ENCODE results near the gene CXCL13. TPM values are rescaled to one million over a fixed set of nuclear protein-coding genes. Genes with fewer than 3 reads are reported as not detected.
"Not testable (repeated sequence)": the region's sequence is repeated elsewhere in the genome, so short reads cannot be mapped to it uniquely, and the experiment has no call there.

CXCL13 gene
- total RNA-seq, 3 donors from 2014 or later: 0.34 to 0.58 TPM; not detected in 1

DNA sequence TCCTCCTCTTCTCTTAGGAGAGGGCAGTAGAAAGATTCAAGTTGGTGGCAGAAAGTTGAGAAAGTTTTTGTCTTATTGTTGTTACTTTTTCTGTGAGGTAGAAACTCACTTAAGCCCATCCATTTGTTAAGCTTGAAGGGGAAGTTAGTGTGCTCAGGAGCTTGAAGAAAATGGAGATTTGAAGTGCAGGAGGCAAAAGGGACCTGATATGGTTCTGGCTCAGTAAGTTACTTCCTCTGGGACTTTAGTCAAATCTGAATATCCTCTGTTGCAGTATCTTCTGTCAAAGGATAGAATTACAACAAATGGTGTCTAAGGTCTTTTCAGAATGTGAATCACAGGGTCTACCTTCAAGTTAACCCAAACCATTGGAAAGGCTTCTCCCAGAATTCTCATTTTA is 46.2 kb downstream of the CXCL13 start:
- no peak for DNase-seq

DNA sequence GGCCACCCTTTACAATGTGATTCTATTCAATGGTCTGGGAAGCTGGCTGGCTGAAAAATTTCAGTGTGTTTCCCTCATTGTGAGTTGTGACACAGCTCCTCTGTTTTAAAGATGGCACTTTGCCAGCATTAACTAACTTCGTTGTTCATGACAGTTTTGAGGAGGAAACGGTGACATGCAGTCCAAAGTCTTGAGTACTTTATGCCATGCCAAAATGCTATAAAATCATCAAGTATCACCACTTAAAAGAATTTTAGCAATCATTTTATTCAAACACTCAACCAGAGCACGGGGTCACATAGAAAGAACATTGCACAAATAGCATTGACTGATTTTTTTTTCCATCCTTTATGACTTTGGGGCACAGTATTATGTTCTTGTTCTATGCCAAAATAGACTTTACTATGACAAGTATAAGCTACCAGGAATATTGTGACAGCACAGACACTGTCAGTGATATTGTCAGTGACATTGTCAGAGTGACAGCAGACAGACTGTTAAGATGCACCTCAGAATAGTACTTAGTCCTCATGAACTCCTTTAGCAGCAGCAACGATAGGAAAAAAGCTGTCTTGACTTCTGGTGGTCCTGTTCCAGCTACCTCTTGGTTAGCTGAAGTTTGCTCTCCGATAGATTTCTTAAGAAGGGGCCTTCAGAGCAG is 46.7 kb downstream of the CXCL13 start:
- H3K36me3 ChIP-seq (ENCODE audit: low read depth): no peaks in the 10 kb centered on the region
- H3K4me1 ChIP-seq (ENCODE audit: low read depth): peaks cover 22% of the 10 kb centered on the region
- TF ChIP-seq, protein P1, sequence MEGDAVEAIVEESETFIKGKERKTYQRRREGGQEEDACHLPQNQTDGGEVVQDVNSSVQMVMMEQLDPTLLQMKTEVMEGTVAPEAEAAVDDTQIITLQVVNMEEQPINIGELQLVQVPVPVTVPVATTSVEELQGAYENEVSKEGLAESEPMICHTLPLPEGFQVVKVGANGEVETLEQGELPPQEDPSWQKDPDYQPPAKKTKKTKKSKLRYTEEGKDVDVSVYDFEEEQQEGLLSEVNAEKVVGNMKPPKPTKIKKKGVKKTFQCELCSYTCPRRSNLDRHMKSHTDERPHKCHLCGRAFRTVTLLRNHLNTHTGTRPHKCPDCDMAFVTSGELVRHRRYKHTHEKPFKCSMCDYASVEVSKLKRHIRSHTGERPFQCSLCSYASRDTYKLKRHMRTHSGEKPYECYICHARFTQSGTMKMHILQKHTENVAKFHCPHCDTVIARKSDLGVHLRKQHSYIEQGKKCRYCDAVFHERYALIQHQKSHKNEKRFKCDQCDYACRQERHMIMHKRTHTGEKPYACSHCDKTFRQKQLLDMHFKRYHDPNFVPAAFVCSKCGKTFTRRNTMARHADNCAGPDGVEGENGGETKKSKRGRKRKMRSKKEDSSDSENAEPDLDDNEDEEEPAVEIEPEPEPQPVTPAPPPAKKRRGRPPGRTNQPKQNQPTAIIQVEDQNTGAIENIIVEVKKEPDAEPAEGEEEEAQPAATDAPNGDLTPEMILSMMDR (IDR thresholded peaks at IDR 0.05): no peak
- intact Hi-C loops (cut with DNase I, micrococcal nuclease): no loop called here
- no peak overlapping the region for H3K4me3 ChIP-seq
- H3K9me3 ChIP-seq: no peaks in the 10 kb centered on the region
- peak; percentile 82 for ATAC-seq
- peak in 1 of 3 donors; percentile 53 for DNase-seq

More for the DNA sequence above, 46.2 kb downstream of the CXCL13 start:
- peaks cover 22% of the 10 kb centered on the region for H3K4me1 ChIP-seq (ENCODE audit: low read depth)
- TF ChIP-seq, protein P1 (IDR thresholded peaks at IDR 0.05): no peak
- intact Hi-C loops (cut with DNase I, micrococcal nuclease): no loop called here
- no peak overlapping the region for H3K4me3 ChIP-seq
- H3K36me3 ChIP-seq (ENCODE audit: low read depth): no peaks in the 10 kb centered on the region
- peaks cover 3% of the 10 kb centered on the region for H3K9me3 ChIP-seq
- peak; percentile 22 for ATAC-seq

DNA sequence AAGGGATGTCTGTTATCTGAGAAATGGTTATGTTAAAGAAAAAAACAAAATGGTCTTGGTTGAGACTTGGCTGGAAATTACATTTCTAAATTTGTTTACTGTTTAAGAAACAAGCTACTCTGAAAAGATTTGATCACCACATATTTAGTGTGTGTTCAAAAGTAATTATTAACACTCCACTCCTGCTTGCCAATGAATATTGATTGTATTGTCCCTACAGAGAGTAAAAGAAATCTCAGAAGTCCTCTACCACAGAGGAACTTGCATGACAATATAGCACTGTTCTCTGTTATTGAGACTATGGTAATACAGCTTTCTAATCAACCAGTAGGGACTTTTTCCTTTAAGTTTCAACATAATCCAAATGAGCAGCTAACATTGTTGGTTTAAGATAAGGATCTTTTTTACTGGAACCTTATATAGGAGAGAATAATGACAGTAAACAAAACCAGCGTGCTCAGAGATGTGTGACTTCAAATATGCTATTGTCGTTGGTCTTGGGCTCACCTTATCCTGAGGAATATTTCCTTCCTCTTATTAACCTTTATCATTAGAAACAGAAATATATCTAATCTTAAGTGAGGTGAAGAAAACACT is 47.6 kb downstream of the CXCL13 start:
- peaks cover 22% of the 10 kb centered on the region for H3K4me1 ChIP-seq (ENCODE audit: low read depth)
- ATAC-seq (peak; percentile 74), DNase-seq (no peak)
- intact Hi-C loops (cut with DNase I, micrococcal nuclease): no loop called here
- no peaks in the 10 kb centered on the region for H3K36me3 ChIP-seq (ENCODE audit: low read depth)
- TF ChIP-seq, protein P1 (IDR thresholded peaks at IDR 0.05): no peak
- H3K9me3 ChIP-seq: no peaks in the 10 kb centered on the region
- no peak overlapping the region for H3K4me3 ChIP-seq

DNA sequence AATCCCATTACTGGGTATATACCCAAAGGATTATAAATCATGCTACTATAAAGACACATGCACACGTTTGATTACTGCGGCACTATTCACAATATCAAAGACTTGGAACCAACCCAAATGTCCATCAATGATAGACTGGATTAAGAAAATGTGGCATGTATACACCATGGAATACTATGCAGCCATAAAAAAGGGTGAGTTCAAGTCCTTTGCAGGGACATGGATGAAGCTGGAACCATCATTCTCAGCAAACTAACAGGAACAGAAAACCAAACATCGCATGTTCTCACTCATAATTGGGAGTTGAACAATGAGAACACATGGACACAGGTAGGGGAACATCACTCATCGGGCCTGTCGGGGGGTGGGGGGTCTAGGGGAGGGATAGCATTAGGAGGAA is 54.7 kb downstream of the CXCL13 start:
- H3K4me1 ChIP-seq (ENCODE audit: low read depth); ATAC-seq; intact Hi-C loops (cut with DNase I, micrococcal nuclease); DNase-seq; H3K36me3 ChIP-seq (ENCODE audit: low read depth); H3K4me3 ChIP-seq; H3K9me3 ChIP-seq: not testable (repeated sequence)

Other genes starting within 250 kb of the CXCL13 start
- 10 to 100 TPM; 38.5 to 51.0 (median 42.7) TPM for gene CNOT6L, start 213.5 kb downstream of the CXCL13 start, total RNA-seq

Measured in mucosa of descending colon (tissue), 3 donors.